CD4-positive, CD25-positive, alpha-beta regulatory T cell (primary cell): Measurements from ENCODE around the gene DTNB. TPM values are rescaled to one million over a fixed set of nuclear protein-coding genes. Genes with fewer than 3 reads are reported as not detected.
A peak's percentile ranks its signal among the peaks of the same experiment; 100 is the strongest.

Experiments
- ATAC-seq, 2 donors: fragments of 150-1000 bp; cut with Tn5 transposase; one replicate each; pipeline ENCODE4 v1.10.0; 2021; ENCODE audit warnings: low read depth in 2 of 2, moderate number of reproducible peaks in 2 of 2, moderate library complexity in 1 of 2
- DNase-seq, 3 donors: peaks; one replicate each; pipeline versions ENCODE4 v3.0.0 to v3.0.0-alpha.2; 2012 to 2022; ENCODE audit warnings: mixed read lengths in 1 of 3
- H3K27ac ChIP-seq: one replicate; pipeline ENCODE4 v1.7.0; 2013; ENCODE audit warnings: mild to moderate bottlenecking, low read length; ENCODE audit not compliant: insufficient read depth, poor library complexity, severe bottlenecking
- H3K27me3 ChIP-seq: one replicate; pipeline ENCODE4 v1.7.0; 2013; ENCODE audit warnings: low read length; ENCODE audit not compliant: control insufficient read depth, insufficient read depth
- H3K36me3 ChIP-seq: one replicate; pipeline ENCODE4 v1.7.0; 2013; ENCODE audit warnings: mild to moderate bottlenecking, low read length, moderate library complexity; ENCODE audit not compliant: control insufficient read depth, insufficient read depth
- H3K4me1 ChIP-seq: 2 replicates; pipeline ENCODE4 v1.7.0; 2013; ENCODE audit warnings: mild to moderate bottlenecking, low read length; ENCODE audit not compliant: insufficient read depth, control insufficient read depth, poor library complexity, severe bottlenecking
- H3K4me3 ChIP-seq: one replicate; pipeline ENCODE4 v1.7.0; 2013; ENCODE audit warnings: low read depth, mild to moderate bottlenecking, low read length, moderate library complexity
- H3K9me3 ChIP-seq, 2 experiments: 1 replicate in 1 of 2; 2 replicates in 1 of 2; pipeline ENCODE4 v1.7.0; 2013; ENCODE audit warnings: low read length in 2 of 2, mild to moderate bottlenecking in 1 of 2, moderate library complexity in 1 of 2; ENCODE audit not compliant: control insufficient read depth in 2 of 2
- H3K27ac Mint-ChIP-seq, 3 donors: one replicate each; pipeline ENCODE4 v1.8.0; 2020 to 2022; ENCODE audit warnings: mild to moderate bottlenecking in 3 of 3, mixed read lengths in 3 of 3, moderate library complexity in 2 of 3
- H3K27me3 Mint-ChIP-seq: one replicate; pipeline ENCODE4 v1.8.0; 2022; ENCODE audit warnings: mild to moderate bottlenecking, mixed read lengths
- H3K36me3 Mint-ChIP-seq: one replicate; pipeline ENCODE4 v1.8.0; 2020; ENCODE audit warnings: mixed read lengths
- H3K4me1 Mint-ChIP-seq, 4 donors: one replicate each; pipeline ENCODE4 v1.8.0; 2020 to 2022; ENCODE audit warnings: mixed read lengths in 4 of 4, mild to moderate bottlenecking in 1 of 4
- H3K4me3 Mint-ChIP-seq, 4 donors: one replicate each; pipeline ENCODE4 v1.8.0; 2020 to 2022; ENCODE audit warnings: mild to moderate bottlenecking in 4 of 4, mixed read lengths in 4 of 4, moderate library complexity in 3 of 4
- H3K9me3 Mint-ChIP-seq, 7 donors: one replicate each; pipeline ENCODE4 v1.8.0; 2020 to 2022; ENCODE audit warnings: mixed read lengths in 7 of 7, mild to moderate bottlenecking in 3 of 7, moderate library complexity in 2 of 7
- polyA plus RNA-seq, 4 donors: library from polyadenylated mRNA; unstranded; fragments of 300-500 nt; fragmentation: Illumina TruSeq; gene quantifications; one replicate each; pipeline ENCODE4 v1.2.3, GENCODE V29; 2021
- total RNA-seq: library from RNA; stranded (reverse); gene quantifications from one replicate; pipeline ENCODE4 v1.2.3, GENCODE V29; 2022

Gene DTNB
- total and polyA plus RNA-seq, 5 donors from 2014 or later = 11.5 to 50.1 (median 15.0) TPM

GRCh38 chr2:25497229-25497917 lies 176.0 kb downstream of the DTNB start:
- Mint-ChIP-seq H3K9me3 (peaks cover 0 to under 1% (median 0%) of the 10 kb centered on the region in 7 donors), H3K4me1 (peaks cover 0 to 7% (median 3%) of the 10 kb centered on the region in 4 donors), H3K27me3 (no peaks in the 10 kb centered on the region), H3K27ac (no peak overlapping the region), H3K4me3 (no peak overlapping the region), H3K36me3 (peaks cover 28% of the 10 kb centered on the region)
- Histone ChIP-seq H3K27me3 (no peaks in the 10 kb centered on the region), H3K27ac (no peak overlapping the region), H3K9me3 (no peaks in the 10 kb centered on the region), H3K36me3 (peaks cover 8% of the 10 kb centered on the region), H3K4me1 (no peaks in the 10 kb centered on the region), H3K4me3 (no peak overlapping the region)
- DNase-seq = no peak
- ATAC-seq = no peak

- H3K36me3 ChIP-seq = peaks cover 8% of the 10 kb centered on the region
- no peaks in the 10 kb centered on the region for H3K9me3 ChIP-seq
- H3K4me1 ChIP-seq = no peaks in the 10 kb centered on the region
- H3K4me3 ChIP-seq = no peak overlapping the region
- peaks cover 26% of the 10 kb centered on the region for H3K36me3 Mint-ChIP-seq
- H3K27ac ChIP-seq = no peak overlapping the region
- DNase-seq = no peak
- peaks cover 0 to 7% (median 3%) of the 10 kb centered on the region in 4 donors for H3K4me1 Mint-ChIP-seq
- peaks cover 0 to 2% (median 0%) of the 10 kb centered on the region in 7 donors for H3K9me3 Mint-ChIP-seq
- H3K27me3 Mint-ChIP-seq = no peaks in the 10 kb centered on the region
- peak overlapping the region in 1 of 4 donors; percentile 39 for H3K4me3 Mint-ChIP-seq
- H3K27me3 ChIP-seq = no peaks in the 10 kb centered on the region
- ATAC-seq = no peak
- no peak overlapping the region for H3K27ac Mint-ChIP-seq
Measured at GRCh38 chr2:25494616-25495015, 178.8 kb downstream of the DTNB start.

- no peak for DNase-seq
- H3K4me1 ChIP-seq = no peaks in the 10 kb centered on the region
- Mint-ChIP-seq H3K9me3 (peaks cover 0 to 2% (median 0%) of the 10 kb centered on the region in 7 donors), H3K27me3 (no peaks in the 10 kb centered on the region), H3K27ac (no peak overlapping the region), H3K36me3 (peaks cover 25% of the 10 kb centered on the region), H3K4me3 (no peak overlapping the region), H3K4me1 (peaks cover 0 to 5% (median 2%) of the 10 kb centered on the region in 4 donors)
- H3K9me3 ChIP-seq = no peaks in the 10 kb centered on the region
- H3K4me3 ChIP-seq = no peak overlapping the region
- ATAC-seq = no peak
- peaks cover 5% of the 10 kb centered on the region for H3K36me3 ChIP-seq
- no peaks in the 10 kb centered on the region for H3K27me3 ChIP-seq
- H3K27ac ChIP-seq = no peak overlapping the region
Measured at GRCh38 chr2:25493207-25493606, 180.2 kb downstream of the DTNB start.

- no peak for ATAC-seq
- no peaks in the 10 kb centered on the region for H3K27me3 ChIP-seq
- no peak overlapping the region for H3K27ac ChIP-seq
- H3K4me3 Mint-ChIP-seq = no peak overlapping the region
- H3K4me3 ChIP-seq = no peak overlapping the region
- DNase-seq = no peak
- H3K36me3 Mint-ChIP-seq = peaks cover 24% of the 10 kb centered on the region
- H3K4me1 ChIP-seq = no peaks in the 10 kb centered on the region
- H3K4me1 Mint-ChIP-seq = peaks cover 0 to under 1% (median 0%) of the 10 kb centered on the region in 4 donors
- peaks cover 0 to 2% (median 0%) of the 10 kb centered on the region in 7 donors for H3K9me3 Mint-ChIP-seq
- H3K9me3 ChIP-seq = no peaks in the 10 kb centered on the region
- no peaks in the 10 kb centered on the region for H3K27me3 Mint-ChIP-seq
- H3K27ac Mint-ChIP-seq = no peak overlapping the region
- H3K36me3 ChIP-seq = peaks cover 3% of the 10 kb centered on the region
Measured at GRCh38 chr2:25492726-25493125, 180.7 kb downstream of the DTNB start.

- Mint-ChIP-seq H3K27ac (no peak overlapping the region), H3K36me3 (peaks cover 29% of the 10 kb centered on the region), H3K9me3 (peaks cover 0 to 2% (median 0%) of the 10 kb centered on the region in 7 donors), H3K4me3 (no peak overlapping the region), H3K27me3 (no peaks in the 10 kb centered on the region), H3K4me1 (no peaks in the 10 kb centered on the region)
- Histone ChIP-seq H3K27me3 (no peaks in the 10 kb centered on the region), H3K27ac (no peak overlapping the region), H3K4me3 (no peak overlapping the region), H3K4me1 (no peaks in the 10 kb centered on the region), H3K9me3 (no peaks in the 10 kb centered on the region), H3K36me3 (no peaks in the 10 kb centered on the region)
- ATAC-seq (no peak), DNase-seq (no peak)
Measured at GRCh38 chr2:25491966-25492532, 181.3 kb downstream of the DTNB start.

- Histone ChIP-seq H3K36me3 (no peaks in the 10 kb centered on the region), H3K27me3 (no peaks in the 10 kb centered on the region), H3K9me3 (no peaks in the 10 kb centered on the region), H3K4me1 (no peaks in the 10 kb centered on the region), H3K4me3 (no peak overlapping the region), H3K27ac (no peak overlapping the region)
- Mint-ChIP-seq H3K9me3 (peaks cover 0 to 2% (median 0%) of the 10 kb centered on the region in 7 donors), H3K36me3 (peaks cover 32% of the 10 kb centered on the region), H3K27ac (no peak overlapping the region), H3K4me1 (peaks cover 0 to 2% (median 0%) of the 10 kb centered on the region in 4 donors), H3K4me3 (no peak overlapping the region), H3K27me3 (no peaks in the 10 kb centered on the region)
- no peak for ATAC-seq
- no peak for DNase-seq
Measured at GRCh38 chr2:25491003-25491696, 182.2 kb downstream of the DTNB start.

- peaks cover 27% of the 10 kb centered on the region for H3K36me3 Mint-ChIP-seq
- Histone ChIP-seq H3K27ac (no peak overlapping the region), H3K4me3 (no peak overlapping the region), H3K27me3 (no peaks in the 10 kb centered on the region), H3K9me3 (no peaks in the 10 kb centered on the region), H3K4me1 (no peaks in the 10 kb centered on the region), H3K36me3 (no peaks in the 10 kb centered on the region)
- no peak for ATAC-seq
- peaks cover 0 to 2% (median 0%) of the 10 kb centered on the region in 7 donors for H3K9me3 Mint-ChIP-seq
- H3K4me3 Mint-ChIP-seq = no peak overlapping the region
- DNase-seq = no peak
- peaks cover 0 to 2% (median 0%) of the 10 kb centered on the region in 4 donors for H3K4me1 Mint-ChIP-seq
- no peak overlapping the region for H3K27ac Mint-ChIP-seq
- no peaks in the 10 kb centered on the region for H3K27me3 Mint-ChIP-seq
Measured at GRCh38 chr2:25490217-25490616, 183.2 kb downstream of the DTNB start.
